Spleen (tissue), 11 donors: ENCODE measurements around the gene EFCC1. TPM values are rescaled to one million over a fixed set of nuclear protein-coding genes. Genes with fewer than 3 reads are reported as not detected.

Source experiments
- DNase-seq: peaks from one replicate; pipeline ENCODE4 v3.0.0-alpha.2; 2020
- H3K27ac ChIP-seq, 8 donors: fragments of 200-600 bp; sonication (generic) in 7 of 8; 1 replicate in 4 of 8; 2 replicates in 4 of 8; pipeline versions ENCODE4 v1.5.0 to v1.8.0; 2016 to 2021; ENCODE audit warnings: inconsistent platforms in 4 of 8, mild to moderate bottlenecking in 4 of 8, moderate library complexity in 1 of 8
- H3K27me3 ChIP-seq, 7 donors: fragments of 200-600 bp; sonication (generic) in 6 of 7; replicated peaks in 1 of 7; 1 replicate in 4 of 7; 2 replicates in 3 of 7; pipeline versions ENCODE4 v1.5.0 to v1.8.0; 2016 to 2021; ENCODE audit warnings: inconsistent platforms in 3 of 7, mild to moderate bottlenecking in 1 of 7
- H3K36me3 ChIP-seq, 6 donors: fragments of 200-600 bp; sonication (generic) in 5 of 6; 1 replicate in 4 of 6; 2 replicates in 2 of 6; pipeline versions ENCODE4 v1.5.0 to v1.8.0; 2016 to 2021; ENCODE audit warnings: inconsistent platforms in 2 of 6
- H3K4me1 ChIP-seq, 6 donors: fragments of 200-600 bp; sonication (generic) in 5 of 6; 1 replicate in 3 of 6; 2 replicates in 3 of 6; pipeline versions ENCODE4 v1.5.0 to v1.8.0; 2016 to 2021; ENCODE audit warnings: inconsistent platforms in 3 of 6
- H3K4me3 ChIP-seq, 8 donors: fragments of 200-600 bp; sonication (generic) in 7 of 8; 1 replicate in 4 of 8; 2 replicates in 4 of 8; pipeline versions ENCODE4 v1.5.0 to v1.8.0; 2016 to 2021; ENCODE audit warnings: inconsistent platforms in 4 of 8, mild to moderate bottlenecking in 4 of 8, moderate library complexity in 2 of 8
- H3K9me3 ChIP-seq, 8 donors: fragments of 200-600 bp; sonication (generic) in 7 of 8; 1 replicate in 4 of 8; 2 replicates in 4 of 8; pipeline versions ENCODE4 v1.5.0 to v1.8.0; 2016 to 2021; ENCODE audit warnings: inconsistent platforms in 4 of 8
- CTCF ChIP-seq, 11 experiments: fragments of 200-600 bp in 7 of 11; fragments of 450-650 bp in 4 of 11; sonication (generic) in 4 of 11; IDR thresholded peaks in 8 of 11; conservative IDR thresholded peaks in 3 of 11; 1 replicate in 7 of 11; 2 replicates in 4 of 11; pipeline versions ENCODE4 v1.4.0 to v1.8.0; 2016 to 2021; ENCODE audit warnings: antibody characterized with exemption in 11 of 11, inconsistent platforms in 4 of 11, mild to moderate bottlenecking in 1 of 11
- POLR2A ChIP-seq, 3 donors: fragments of 450-650 bp; IDR thresholded peaks; one replicate each; pipeline ENCODE4 v1.5.1; 2017; ENCODE audit warnings: antibody characterized with exemption in 3 of 3, mild to moderate bottlenecking in 1 of 3
- POLR2AphosphoS5 ChIP-seq, 3 donors: sonication (generic); formaldehyde crosslinking; IDR thresholded peaks; one replicate each; pipeline ENCODE4 v1.5.1; 2017; ENCODE audit warnings: antibody characterized with exemption in 3 of 3
- WGBS, 5 donors: extraction: QIAGEN DNeasy Blood & Tissue Kit in 3 of 5; methylation state at CpG; one replicate each; pipeline versions ENCODE4 v1.1.5 to v1.1.7; 2013 to 2018; 5-methylcytosine and 5-hydroxymethylcytosine counted together
- intact Hi-C: fragments of 100-400 bp; cut with DNase I; formaldehyde crosslinking; loops from one replicate; pipeline ENCODE4 v1.15.0; 2023; ENCODE audit warnings: low total_unique reads
- polyA plus RNA-seq, 3 donors: library from polyadenylated mRNA; stranded (reverse); fragments of 200-250 nt; gene quantifications; one replicate each; pipeline ENCODE4 v1.2.1, GENCODE V29; 2013
- total RNA-seq, 7 donors: library from RNA; depleted of rRNA in 3 of 7; stranded (reverse); fragments of >200 nt in 3 of 7; fragmentation: NEBNext Ultra II Directional in 4 of 7; extraction: Animal tissue kit (Norgen Biotek cat#: 25700) in 4 of 7; gene quantifications; one replicate each; pipeline versions ENCODE4 v1.1.0 to v1.2.1, GENCODE V29; 2016 to 2021
- donor health status: healthy with polysubstance abuse.
- donor health status: DM: no; HTN: no; CAD: no; lungs with moderate emphysema.
- donor health status: DM: no; HTN: no; CAD: no.
- donor health status: Bipolar disorder and iron deficiency.
- donor health status: healthy.
- donor health status: DM: no; HTN: no; CAD: no.
- donor health status: DM: yes; HTN: yes; CAD: no.

Gene EFCC1
- total and polyA plus RNA-seq, 10 donors: 2.0 to 11.2 (median 8.1) TPM

GRCh38 chr3:129026728-129027543 lies 25.8 kb downstream of the EFCC1 start:
- Histone ChIP-seq H3K4me1 (peaks cover 11 to 58% (median 42%) of the 10 kb centered on the region in 6 donors), H3K27ac (peak overlapping the region; percentile 55 to 85 (median 74)), H3K4me3 (peak overlapping the region; percentile 22 to 72 (median 41)), H3K36me3 (no peaks in the 10 kb centered on the region), H3K27me3 (no peaks in the 10 kb centered on the region), H3K9me3 (no peaks in the 10 kb centered on the region)
- TF ChIP-seq POLR2A (IDR thresholded peaks at IDR 0.05) (no peak), CTCF (IDR thresholded peaks at IDR 0.05 in 8 of 11, conservative IDR thresholded peaks at IDR 0.05 in 3 of 11) (peak in 10 of 11 experiments; percentile 33 to 96 (median 88)), POLR2AphosphoS5 (IDR thresholded peaks at IDR 0.05) (peak; percentile 90 to 92 (median 91))
- DNase-seq: peak; percentile 98
- 5 to 18% (median 9%) methylated on average over 25 to 54 of the region's 54 CpGs for WGBS, 5 donors
- intact Hi-C loops: no loop called here

GRCh38 chr3:129027544-129027880 lies 26.4 kb downstream of the EFCC1 start:
- no peak for DNase-seq
- Histone ChIP-seq H3K4me1 (peaks cover 11 to 52% (median 38%) of the 10 kb centered on the region in 6 donors), H3K9me3 (no peaks in the 10 kb centered on the region), H3K27ac (peak overlapping the region; percentile 38 to 85 (median 74)), H3K27me3 (no peaks in the 10 kb centered on the region), H3K4me3 (peak overlapping the region; percentile 22 to 72 (median 41)), H3K36me3 (no peaks in the 10 kb centered on the region)
- intact Hi-C loops: no loop called here
- 77 to 86% (median 81%) methylated on average over 14 to 15 of the region's 15 CpGs for WGBS, 5 donors
- TF ChIP-seq CTCF (IDR thresholded peaks at IDR 0.05 in 8 of 11, conservative IDR thresholded peaks at IDR 0.05 in 3 of 11) (no peak), POLR2AphosphoS5 (IDR thresholded peaks at IDR 0.05) (no peak), POLR2A (IDR thresholded peaks at IDR 0.05) (no peak)

GRCh38 chr3:129028866-129029265 lies 27.8 kb downstream of the EFCC1 start:
- Histone ChIP-seq H3K27me3 (no peaks in the 10 kb centered on the region), H3K36me3 (no peaks in the 10 kb centered on the region), H3K4me1 (peaks cover 11 to 52% (median 30%) of the 10 kb centered on the region in 6 donors), H3K9me3 (no peaks in the 10 kb centered on the region), H3K4me3 (no peak overlapping the region), H3K27ac (no peak overlapping the region)
- WGBS, 5 donors: 91 to 96% (median 93%) methylated on average over 13 of the region's 13 CpGs
- no peak for TF ChIP-seq POLR2A (IDR thresholded peaks at IDR 0.05)
- no peak for TF ChIP-seq CTCF (IDR thresholded peaks at IDR 0.05 in 8 of 11, conservative IDR thresholded peaks at IDR 0.05 in 3 of 11)
- no peak for TF ChIP-seq POLR2AphosphoS5 (IDR thresholded peaks at IDR 0.05)
- intact Hi-C loops: no loop called here
- DNase-seq: no peak

- WGBS, 5 donors: 85 to 100% (median 89%) methylated on average over 2 to 4 of the region's 4 CpGs
- DNase-seq: no peak
- TF ChIP-seq CTCF (IDR thresholded peaks at IDR 0.05 in 8 of 11, conservative IDR thresholded peaks at IDR 0.05 in 3 of 11): no peak
- TF ChIP-seq POLR2A (IDR thresholded peaks at IDR 0.05): no peak
- TF ChIP-seq POLR2AphosphoS5 (IDR thresholded peaks at IDR 0.05): no peak
- no peaks in the 10 kb centered on the region for H3K9me3 ChIP-seq
- intact Hi-C loops: no loop called here
- no peak overlapping the region for H3K4me3 ChIP-seq
- H3K4me1 ChIP-seq: peaks cover 15 to 52% (median 36%) of the 10 kb centered on the region in 6 donors
- H3K27ac ChIP-seq: no peak overlapping the region
- no peaks in the 10 kb centered on the region for H3K36me3 ChIP-seq
- no peaks in the 10 kb centered on the region for H3K27me3 ChIP-seq
These were observed 29.5 kb downstream of the EFCC1 start for GRCh38 chr3:129030611-129031010.
